Erythroblast (primary cell): ENCODE data around the gene IGFALS.

Source experiments
- GATA1 ChIP-seq: IDR thresholded peaks from 2 replicates; pipeline ENCODE4 v1.6.1; 2011; ENCODE audit warnings: low read depth, mild to moderate bottlenecking, control low read depth, low read length, moderate library complexity
- POLR2A ChIP-seq: IDR thresholded peaks from 2 replicates; pipeline ENCODE4 v1.6.1; 2011; ENCODE audit warnings: mild to moderate bottlenecking, low read length

- TF ChIP-seq POLR2A (no peak), GATA1 (no peak)
Measured at GRCh38 chr16:1771188-1771863, 22.2 kb downstream of the IGFALS start, which contains the start of gene NME3.
